ENCODE results near the gene CHN2. TPM values are rescaled to one million over a fixed set of nuclear protein-coding genes. Genes with fewer than 3 reads are reported as not detected.

Gene CHN2
- total RNA-seq, 1 experiment from 2014 or later = 0.15 TPM

DNA sequence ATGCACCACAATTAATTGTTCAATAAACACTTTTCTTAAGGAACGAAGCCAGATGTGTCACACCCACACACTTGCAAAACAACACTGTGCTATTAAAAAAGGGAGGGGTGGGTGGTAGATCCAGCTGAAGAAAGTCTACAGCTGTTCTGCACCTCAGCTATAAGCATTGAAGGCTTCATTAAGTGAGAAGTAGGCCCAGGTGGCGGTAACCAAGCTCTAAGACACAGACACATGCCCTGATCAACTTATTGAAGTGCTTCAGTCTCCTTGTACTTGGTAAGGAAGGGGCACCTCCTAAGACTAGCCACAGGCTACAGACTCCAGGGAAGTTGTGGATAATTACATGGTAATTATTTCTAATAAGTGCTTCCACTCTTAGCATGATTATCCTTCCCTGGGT, 43.7 kb upstream of the CHN2 start:
- Histone ChIP-seq H3K4me3 (ENCODE audit: low read depth in 2 of 2, low read length in 2 of 2) (no peak overlapping the region), H3K9me3 (ENCODE audit: control insufficient read depth, insufficient read depth, low read depth, low read length) (no peaks in the 10 kb centered on the region), H3K27me3 (ENCODE audit: control insufficient read depth, insufficient read depth, low read length) (peaks cover 28% of the 10 kb centered on the region), H3K4me1 (ENCODE audit: control insufficient read depth, insufficient read depth, low read length) (peaks cover 6% of the 10 kb centered on the region; the same call in 1 of the 2 replicates), H3K36me3 (ENCODE audit: control insufficient read depth, insufficient read depth, low read length) (no peaks in the 10 kb centered on the region; the same call in 1 of the 2 replicates), H3K27ac (ENCODE audit: low read length) (no peak overlapping the region)
- no peak for ATAC-seq
- ChIA-PET POLR2A (no interaction called here), CTCF (interaction anchor here (0.6 kb wide), 1 partner anchor 1338 kb away, joined by 5 read pairs; no protein-coding TSS in a partner anchor)
- BruUV-seq (replicated peaks) = no TSS peak
- no peak for DNase-seq (ENCODE audit: low read depth, low spot score)
- TF ChIP-seq, protein P1, sequence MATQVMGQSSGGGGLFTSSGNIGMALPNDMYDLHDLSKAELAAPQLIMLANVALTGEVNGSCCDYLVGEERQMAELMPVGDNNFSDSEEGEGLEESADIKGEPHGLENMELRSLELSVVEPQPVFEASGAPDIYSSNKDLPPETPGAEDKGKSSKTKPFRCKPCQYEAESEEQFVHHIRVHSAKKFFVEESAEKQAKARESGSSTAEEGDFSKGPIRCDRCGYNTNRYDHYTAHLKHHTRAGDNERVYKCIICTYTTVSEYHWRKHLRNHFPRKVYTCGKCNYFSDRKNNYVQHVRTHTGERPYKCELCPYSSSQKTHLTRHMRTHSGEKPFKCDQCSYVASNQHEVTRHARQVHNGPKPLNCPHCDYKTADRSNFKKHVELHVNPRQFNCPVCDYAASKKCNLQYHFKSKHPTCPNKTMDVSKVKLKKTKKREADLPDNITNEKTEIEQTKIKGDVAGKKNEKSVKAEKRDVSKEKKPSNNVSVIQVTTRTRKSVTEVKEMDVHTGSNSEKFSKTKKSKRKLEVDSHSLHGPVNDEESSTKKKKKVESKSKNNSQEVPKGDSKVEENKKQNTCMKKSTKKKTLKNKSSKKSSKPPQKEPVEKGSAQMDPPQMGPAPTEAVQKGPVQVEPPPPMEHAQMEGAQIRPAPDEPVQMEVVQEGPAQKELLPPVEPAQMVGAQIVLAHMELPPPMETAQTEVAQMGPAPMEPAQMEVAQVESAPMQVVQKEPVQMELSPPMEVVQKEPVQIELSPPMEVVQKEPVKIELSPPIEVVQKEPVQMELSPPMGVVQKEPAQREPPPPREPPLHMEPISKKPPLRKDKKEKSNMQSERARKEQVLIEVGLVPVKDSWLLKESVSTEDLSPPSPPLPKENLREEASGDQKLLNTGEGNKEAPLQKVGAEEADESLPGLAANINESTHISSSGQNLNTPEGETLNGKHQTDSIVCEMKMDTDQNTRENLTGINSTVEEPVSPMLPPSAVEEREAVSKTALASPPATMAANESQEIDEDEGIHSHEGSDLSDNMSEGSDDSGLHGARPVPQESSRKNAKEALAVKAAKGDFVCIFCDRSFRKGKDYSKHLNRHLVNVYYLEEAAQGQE (IDR thresholded peaks at IDR 0.05; ENCODE audit: insufficient read depth in 1 of 2, low read depth in 2 of 2, low read length in 1 of 2) = no peak
- no peak for TF ChIP-seq POLR2AphosphoS5 (IDR thresholded peaks at IDR 0.05; ENCODE audit: low read depth, low read length)
- intact Hi-C loops (cut with micrococcal nuclease; ENCODE audit: unreplicated experiment) (no loop called here), in situ Hi-C loops (cut with HindIII; ENCODE audit: low pct_unique_long_range_greater_than_20kb, low sequenced_read_pairs) (no loop called here)

DNA sequence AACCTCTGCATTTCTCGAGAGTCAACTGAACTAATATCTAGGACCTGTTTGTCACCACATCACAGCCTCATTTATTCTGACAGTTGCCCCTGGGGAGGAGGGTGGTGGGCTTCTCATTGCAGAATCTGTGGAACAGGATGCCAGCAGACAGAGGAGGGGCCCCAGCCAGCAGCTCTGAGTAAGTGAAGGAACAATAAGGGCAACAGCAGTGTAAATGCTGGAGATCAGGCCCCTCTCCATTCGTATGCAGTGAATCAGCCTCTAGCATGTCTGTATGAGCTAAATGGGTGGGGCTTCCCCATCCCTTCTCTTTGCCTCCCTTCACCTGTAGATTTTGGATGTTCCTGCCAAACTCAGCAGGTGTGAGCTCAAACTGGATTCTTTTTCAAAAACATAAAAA, 40.5 kb upstream of the CHN2 start:
- Histone ChIP-seq H3K27me3 (ENCODE audit: control insufficient read depth, insufficient read depth, low read length) (peaks cover 16% of the 10 kb centered on the region), H3K9me3 (ENCODE audit: control insufficient read depth, insufficient read depth, low read depth, low read length) (no peaks in the 10 kb centered on the region), H3K27ac (ENCODE audit: low read length) (no peak overlapping the region), H3K4me1 (ENCODE audit: control insufficient read depth, insufficient read depth, low read length) (no peaks in the 10 kb centered on the region), H3K36me3 (ENCODE audit: control insufficient read depth, insufficient read depth, low read length) (no peaks in the 10 kb centered on the region), H3K4me3 (ENCODE audit: low read depth in 2 of 2, low read length in 2 of 2) (no peak overlapping the region)
- POLR2A ChIA-PET = no interaction called here
- CTCF ChIA-PET = interaction anchor here (0.7 kb wide), 1 partner anchor 136 kb away, joined by 3 read pairs; no protein-coding TSS in a partner anchor
- no peak for TF ChIP-seq POLR2AphosphoS5 (IDR thresholded peaks at IDR 0.05; ENCODE audit: low read depth, low read length)
- TF ChIP-seq, protein P2, sequence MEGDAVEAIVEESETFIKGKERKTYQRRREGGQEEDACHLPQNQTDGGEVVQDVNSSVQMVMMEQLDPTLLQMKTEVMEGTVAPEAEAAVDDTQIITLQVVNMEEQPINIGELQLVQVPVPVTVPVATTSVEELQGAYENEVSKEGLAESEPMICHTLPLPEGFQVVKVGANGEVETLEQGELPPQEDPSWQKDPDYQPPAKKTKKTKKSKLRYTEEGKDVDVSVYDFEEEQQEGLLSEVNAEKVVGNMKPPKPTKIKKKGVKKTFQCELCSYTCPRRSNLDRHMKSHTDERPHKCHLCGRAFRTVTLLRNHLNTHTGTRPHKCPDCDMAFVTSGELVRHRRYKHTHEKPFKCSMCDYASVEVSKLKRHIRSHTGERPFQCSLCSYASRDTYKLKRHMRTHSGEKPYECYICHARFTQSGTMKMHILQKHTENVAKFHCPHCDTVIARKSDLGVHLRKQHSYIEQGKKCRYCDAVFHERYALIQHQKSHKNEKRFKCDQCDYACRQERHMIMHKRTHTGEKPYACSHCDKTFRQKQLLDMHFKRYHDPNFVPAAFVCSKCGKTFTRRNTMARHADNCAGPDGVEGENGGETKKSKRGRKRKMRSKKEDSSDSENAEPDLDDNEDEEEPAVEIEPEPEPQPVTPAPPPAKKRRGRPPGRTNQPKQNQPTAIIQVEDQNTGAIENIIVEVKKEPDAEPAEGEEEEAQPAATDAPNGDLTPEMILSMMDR (IDR thresholded peaks at IDR 0.05) = no peak
- no peak for TF ChIP-seq TCF7L2 (IDR thresholded peaks at IDR 0.05; ENCODE audit: low read depth, low read length)
- TF ChIP-seq, protein P1 (IDR thresholded peaks at IDR 0.05; ENCODE audit: insufficient read depth in 1 of 2, low read depth in 2 of 2, low read length in 1 of 2) = no peak
- TF ChIP-seq SIN3A (IDR thresholded peaks at IDR 0.05; ENCODE audit: borderline replicate concordance, insufficient read depth, low read depth, low read length) = no peak
- DNase-seq (ENCODE audit: low read depth, low spot score) (no peak), ATAC-seq (no peak)
- intact Hi-C loops (cut with micrococcal nuclease; ENCODE audit: unreplicated experiment) = no loop called here
- BruUV-seq (replicated peaks) = no TSS peak
- in situ Hi-C loops (cut with HindIII; ENCODE audit: low pct_unique_long_range_greater_than_20kb, low sequenced_read_pairs) = no loop called here

Measured in Panc1 (cell line).